Right lobe of liver (tissue), 4 donors: ENCODE results near the gene ATP2B1.

Source experiments
- CTCF ChIP-seq, 4 donors: fragments of 200-600 bp in 3 of 4; fragments of 450-650 bp in 1 of 4; IDR thresholded peaks; one replicate each; pipeline versions ENCODE4 v1.5.1 to v1.8.0; 2016 to 2022; ENCODE audit warnings: antibody characterized with exemption in 4 of 4, mild to moderate bottlenecking in 2 of 4
- POLR2A ChIP-seq: fragments of 450-650 bp; IDR thresholded peaks from one replicate; pipeline ENCODE4 v1.6.1; 2017; ENCODE audit warnings: antibody characterized with exemption, mild to moderate bottlenecking
- donor health status: DM: no; HTN: no; CAD: no.
- donor health status: DM: no; HTN: no; CAD: no.
- donor health status: DM: no; HTN: yes; CAD: no.

GRCh38 chr12:89649139-89649538 lies 59.5 kb downstream of the ATP2B1 start:
- TF ChIP-seq CTCF (IDR thresholded peaks at IDR 0.05), result no peak
- TF ChIP-seq POLR2A, result no peak
